WTC11 (cell line): ENCODE measurements around the gene KRTAP20-2. TPM values are rescaled to one million over a fixed set of nuclear protein-coding genes. Genes with fewer than 3 reads are reported as not detected.

ENCODE experiments used
- ATAC-seq: fragments of 200-7000 bp; cut with Tn5 transposase; 2 replicates; pipeline ENCODE4 v1.10.0; 2021; ENCODE audit warnings: mild to moderate bottlenecking, moderate library complexity
- CTCF ChIA-PET: fragments of 300-600 bp; sonication (Branson Sonifier 250); formaldehyde crosslinking; loops from one replicate; lab custom pipeline; 2021; ENCODE audit warnings: antibody characterized with exemption; lab: Charles Lee
- POLR2A ChIA-PET: fragments of 350-600 bp; sonication (Branson Sonifier 250); formaldehyde crosslinking; loops from one replicate; lab custom pipeline; 2021; ENCODE audit warnings: antibody characterized with exemption; lab: Charles Lee
- DNase-seq: peaks from one replicate; pipeline ENCODE4 v3.0.0; 2021; ENCODE audit warnings: low spot score
- H3K27ac Mint-ChIP-seq: 2 replicates; pipeline ENCODE4 v1.8.0; 2021; ENCODE audit warnings: mixed read lengths
- H3K27me3 Mint-ChIP-seq: 2 replicates; pipeline ENCODE4 v1.8.0; 2021; ENCODE audit warnings: low read depth, mild to moderate bottlenecking, moderate library complexity, mixed read lengths
- H3K36me3 Mint-ChIP-seq: 2 replicates; pipeline ENCODE4 v1.8.0; 2021; ENCODE audit warnings: mixed read lengths
- H3K4me1 Mint-ChIP-seq: 2 replicates; pipeline ENCODE4 v1.8.0; 2022; ENCODE audit warnings: mixed read lengths
- H3K4me3 Mint-ChIP-seq: 2 replicates; pipeline ENCODE4 v1.8.0; 2021; ENCODE audit warnings: mild to moderate bottlenecking, moderate library complexity, mixed read lengths
- H3K9me3 Mint-ChIP-seq: 2 replicates; pipeline ENCODE4 v1.8.0; 2021; ENCODE audit warnings: mixed read lengths
- AFF4 ChIP-seq: sonication (generic); formaldehyde crosslinking; IDR thresholded peaks from 2 replicates; pipeline ENCODE4 v1.8.1; 2023; ENCODE audit warnings: mild to moderate bottlenecking, missing genetic modification reagents, borderline replicate concordance
- ATF1 ChIP-seq: sonication (generic); formaldehyde crosslinking; IDR thresholded peaks from 2 replicates; pipeline ENCODE4 v1.8.1; 2023; ENCODE audit warnings: mild to moderate bottlenecking, moderate library complexity, missing genetic modification reagents
- CREM ChIP-seq: sonication (generic); formaldehyde crosslinking; IDR thresholded peaks from 2 replicates; pipeline ENCODE4 v1.8.1; 2022; ENCODE audit warnings: mild to moderate bottlenecking, missing genetic modification reagents, moderate library complexity
- EMX1 ChIP-seq: fragments of 250-450 bp; sonication (Bioruptor Pico); IDR thresholded peaks from 2 replicates; pipeline ENCODE4 v1.8.0; 2021; ENCODE audit warnings: mild to moderate bottlenecking
- ESRRA ChIP-seq: sonication (generic); formaldehyde crosslinking; IDR thresholded peaks from 2 replicates; pipeline ENCODE4 v1.8.1; 2022; ENCODE audit warnings: mild to moderate bottlenecking, missing genetic modification reagents, borderline replicate concordance
- GRHL2 ChIP-seq: fragments of 250-450 bp; sonication (Bioruptor Pico); IDR thresholded peaks from 2 replicates; pipeline ENCODE4 v1.8.0; 2022; ENCODE audit warnings: mild to moderate bottlenecking, moderate library complexity; ENCODE audit not compliant: insufficient replicate concordance, severe bottlenecking
- HMGA2 ChIP-seq: fragments of 250-450 bp; sonication (Bioruptor Pico); IDR thresholded peaks from 2 replicates; pipeline ENCODE4 v1.4.0; 2021; ENCODE audit warnings: mild to moderate bottlenecking, moderate library complexity
- JAZF1 ChIP-seq: fragments of 250-450 bp; sonication (Bioruptor Pico); IDR thresholded peaks from 2 replicates; pipeline ENCODE4 v1.9.0; 2021; ENCODE audit warnings: moderate library complexity, mild to moderate bottlenecking, inconsistent platforms
- KAT7 ChIP-seq: sonication (generic); formaldehyde crosslinking; IDR thresholded peaks from 2 replicates; pipeline ENCODE4 v1.8.1; 2023; ENCODE audit warnings: missing genetic modification reagents, mild to moderate bottlenecking, borderline replicate concordance
- NFE2L1 ChIP-seq: sonication (generic); formaldehyde crosslinking; IDR thresholded peaks from 2 replicates; pipeline ENCODE4 v1.8.1; 2023; ENCODE audit warnings: missing genetic modification reagents
- SMAD4 ChIP-seq: sonication (generic); formaldehyde crosslinking; IDR thresholded peaks from 2 replicates; pipeline ENCODE4 v1.8.0; 2022; ENCODE audit warnings: mild to moderate bottlenecking, missing genetic modification reagents
- SOX15 ChIP-seq: fragments of 250-450 bp; sonication (Bioruptor Pico); IDR thresholded peaks from 2 replicates; pipeline ENCODE4 v1.9.0; 2021; ENCODE audit warnings: mild to moderate bottlenecking
- USF1 ChIP-seq: sonication (generic); formaldehyde crosslinking; IDR thresholded peaks from 2 replicates; pipeline ENCODE4 v1.8.0; 2022; ENCODE audit warnings: mild to moderate bottlenecking, missing genetic modification reagents
- ZBTB21 ChIP-seq: sonication (generic); formaldehyde crosslinking; IDR thresholded peaks from 2 replicates; pipeline ENCODE4 v1.8.1; 2023; ENCODE audit warnings: mild to moderate bottlenecking, missing genetic modification reagents, borderline replicate concordance
- ZNF263 ChIP-seq: sonication (generic); formaldehyde crosslinking; IDR thresholded peaks from 2 replicates; pipeline ENCODE4 v1.8.1; 2022; ENCODE audit warnings: low read depth, mild to moderate bottlenecking, moderate library complexity, missing genetic modification reagents
- ZNF396 ChIP-seq: fragments of 250-450 bp; sonication (Bioruptor Pico); IDR thresholded peaks from 2 replicates; pipeline ENCODE4 v1.8.0; 2021; ENCODE audit warnings: mild to moderate bottlenecking, moderate library complexity, borderline replicate concordance
- total RNA-seq: library from RNA; stranded (reverse); gene quantifications from 3 replicates; pipeline ENCODE4 v1.2.3, GENCODE V29; 2021
- TF ChIP-seq, protein P1 (sequence below): sonication (generic); formaldehyde crosslinking; conservative IDR thresholded peaks from 2 replicates; pipeline ENCODE4 v1.8.1; 2022; ENCODE audit warnings: mild to moderate bottlenecking, missing genetic modification reagents
- TF ChIP-seq, protein P2 (sequence below): fragments of 250-450 bp; sonication (Bioruptor Pico); IDR thresholded peaks from 2 replicates; pipeline ENCODE4 v1.9.0; 2021; ENCODE audit warnings: mild to moderate bottlenecking
- TF ChIP-seq, protein P3 (sequence below): sonication (generic); formaldehyde crosslinking; IDR thresholded peaks from 2 replicates; pipeline ENCODE4 v1.8.0; 2022; ENCODE audit warnings: missing genetic modification reagents
- TF ChIP-seq, protein P4 (sequence below): sonication (generic); formaldehyde crosslinking; IDR thresholded peaks from 2 replicates; pipeline ENCODE4 v1.8.1; 2022; ENCODE audit warnings: low read depth, missing genetic modification reagents, borderline replicate concordance

Gene KRTAP20-2
- total RNA-seq, 1 experiment from 2014 or later: not detected

GRCh38 chr21:30674312-30674711, 39.3 kb downstream of the KRTAP20-2 start:
- Mint-ChIP-seq H3K4me1 (no peaks in the 10 kb centered on the region), H3K27ac (no peak overlapping the region), H3K27me3 (no peaks in the 10 kb centered on the region), H3K9me3 (peaks cover 28% of the 10 kb centered on the region)
- POLR2A ChIA-PET: no interaction called here
- TF ChIP-seq AFF4 (CRISPR knock-in tag): no peak
- TF ChIP-seq ESRRA (CRISPR knock-in tag): no peak
- TF ChIP-seq JAZF1: no peak
- TF ChIP-seq USF1 (CRISPR knock-in tag): no peak
- no peak for TF ChIP-seq HMGA2 (CRISPR knock-in tag)
- no peak for TF ChIP-seq ZNF396 (CRISPR knock-in tag)
- no peak for TF ChIP-seq ZBTB21
- TF ChIP-seq KAT7 (CRISPR knock-in tag): no peak
- TF ChIP-seq, all 79 proteins: peak for 0
- no peak overlapping the region for H3K4me3 Mint-ChIP-seq
- CTCF ChIA-PET: no interaction called here
- peaks cover 5% of the 10 kb centered on the region for H3K36me3 Mint-ChIP-seq
- DNase-seq (no peak), ATAC-seq (no peak)

GRCh38 chr21:30676737-30677136, 41.7 kb downstream of the KRTAP20-2 start:
- Mint-ChIP-seq H3K27me3 (no peaks in the 10 kb centered on the region), H3K4me1 (no peaks in the 10 kb centered on the region)

GRCh38 chr21:30680586-30680985, 45.6 kb downstream of the KRTAP20-2 start:
- ChIA-PET POLR2A (no interaction called here), CTCF (no interaction called here)
- DNase-seq (no peak), ATAC-seq (no peak)
- Mint-ChIP-seq H3K27me3 (no peaks in the 10 kb centered on the region; the same call in 1 of the 2 replicates), H3K9me3 (peaks cover 3% of the 10 kb centered on the region; the same call in 1 of the 2 replicates), H3K36me3 (no peaks in the 10 kb centered on the region), H3K4me3 (no peak overlapping the region), H3K27ac (no peak overlapping the region), H3K4me1 (no peaks in the 10 kb centered on the region)
- TF ChIP-seq SMAD4 (CRISPR knock-in tag) (no peak), EMX1 (CRISPR knock-in tag) (no peak), CREM (CRISPR knock-in tag) (no peak), ZBTB21 (no peak), ATF1 (CRISPR knock-in tag) (no peak), SOX15 (CRISPR knock-in tag) (no peak), NFE2L1 (no peak), GRHL2 (CRISPR knock-in tag) (no peak), ZNF263 (CRISPR knock-in tag) (no peak)
- TF ChIP-seq, protein P1, sequence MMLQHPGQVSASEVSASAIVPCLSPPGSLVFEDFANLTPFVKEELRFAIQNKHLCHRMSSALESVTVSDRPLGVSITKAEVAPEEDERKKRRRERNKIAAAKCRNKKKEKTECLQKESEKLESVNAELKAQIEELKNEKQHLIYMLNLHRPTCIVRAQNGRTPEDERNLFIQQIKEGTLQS (CRISPR knock-in tag): no peak
- TF ChIP-seq, protein P2, sequence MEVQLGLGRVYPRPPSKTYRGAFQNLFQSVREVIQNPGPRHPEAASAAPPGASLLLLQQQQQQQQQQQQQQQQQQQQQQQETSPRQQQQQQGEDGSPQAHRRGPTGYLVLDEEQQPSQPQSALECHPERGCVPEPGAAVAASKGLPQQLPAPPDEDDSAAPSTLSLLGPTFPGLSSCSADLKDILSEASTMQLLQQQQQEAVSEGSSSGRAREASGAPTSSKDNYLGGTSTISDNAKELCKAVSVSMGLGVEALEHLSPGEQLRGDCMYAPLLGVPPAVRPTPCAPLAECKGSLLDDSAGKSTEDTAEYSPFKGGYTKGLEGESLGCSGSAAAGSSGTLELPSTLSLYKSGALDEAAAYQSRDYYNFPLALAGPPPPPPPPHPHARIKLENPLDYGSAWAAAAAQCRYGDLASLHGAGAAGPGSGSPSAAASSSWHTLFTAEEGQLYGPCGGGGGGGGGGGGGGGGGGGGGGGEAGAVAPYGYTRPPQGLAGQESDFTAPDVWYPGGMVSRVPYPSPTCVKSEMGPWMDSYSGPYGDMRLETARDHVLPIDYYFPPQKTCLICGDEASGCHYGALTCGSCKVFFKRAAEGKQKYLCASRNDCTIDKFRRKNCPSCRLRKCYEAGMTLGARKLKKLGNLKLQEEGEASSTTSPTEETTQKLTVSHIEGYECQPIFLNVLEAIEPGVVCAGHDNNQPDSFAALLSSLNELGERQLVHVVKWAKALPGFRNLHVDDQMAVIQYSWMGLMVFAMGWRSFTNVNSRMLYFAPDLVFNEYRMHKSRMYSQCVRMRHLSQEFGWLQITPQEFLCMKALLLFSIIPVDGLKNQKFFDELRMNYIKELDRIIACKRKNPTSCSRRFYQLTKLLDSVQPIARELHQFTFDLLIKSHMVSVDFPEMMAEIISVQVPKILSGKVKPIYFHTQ: no peak
- TF ChIP-seq, protein P3, sequence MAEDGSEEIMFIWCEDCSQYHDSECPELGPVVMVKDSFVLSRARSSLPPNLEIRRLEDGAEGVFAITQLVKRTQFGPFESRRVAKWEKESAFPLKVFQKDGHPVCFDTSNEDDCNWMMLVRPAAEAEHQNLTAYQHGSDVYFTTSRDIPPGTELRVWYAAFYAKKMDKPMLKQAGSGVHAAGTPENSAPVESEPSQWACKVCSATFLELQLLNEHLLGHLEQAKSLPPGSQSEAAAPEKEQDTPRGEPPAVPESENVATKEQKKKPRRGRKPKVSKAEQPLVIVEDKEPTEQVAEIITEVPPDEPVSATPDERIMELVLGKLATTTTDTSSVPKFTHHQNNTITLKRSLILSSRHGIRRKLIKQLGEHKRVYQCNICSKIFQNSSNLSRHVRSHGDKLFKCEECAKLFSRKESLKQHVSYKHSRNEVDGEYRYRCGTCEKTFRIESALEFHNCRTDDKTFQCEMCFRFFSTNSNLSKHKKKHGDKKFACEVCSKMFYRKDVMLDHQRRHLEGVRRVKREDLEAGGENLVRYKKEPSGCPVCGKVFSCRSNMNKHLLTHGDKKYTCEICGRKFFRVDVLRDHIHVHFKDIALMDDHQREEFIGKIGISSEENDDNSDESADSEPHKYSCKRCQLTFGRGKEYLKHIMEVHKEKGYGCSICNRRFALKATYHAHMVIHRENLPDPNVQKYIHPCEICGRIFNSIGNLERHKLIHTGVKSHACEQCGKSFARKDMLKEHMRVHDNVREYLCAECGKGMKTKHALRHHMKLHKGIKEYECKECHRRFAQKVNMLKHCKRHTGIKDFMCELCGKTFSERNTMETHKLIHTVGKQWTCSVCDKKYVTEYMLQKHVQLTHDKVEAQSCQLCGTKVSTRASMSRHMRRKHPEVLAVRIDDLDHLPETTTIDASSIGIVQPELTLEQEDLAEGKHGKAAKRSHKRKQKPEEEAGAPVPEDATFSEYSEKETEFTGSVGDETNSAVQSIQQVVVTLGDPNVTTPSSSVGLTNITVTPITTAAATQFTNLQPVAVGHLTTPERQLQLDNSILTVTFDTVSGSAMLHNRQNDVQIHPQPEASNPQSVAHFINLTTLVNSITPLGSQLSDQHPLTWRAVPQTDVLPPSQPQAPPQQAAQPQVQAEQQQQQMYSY (CRISPR knock-in tag): no peak

More at GRCh38 chr21:30676737-30677136, 41.7 kb downstream of the KRTAP20-2 start:
- no peak overlapping the region for H3K27ac Mint-ChIP-seq
- POLR2A ChIA-PET: no interaction called here
- H3K36me3 Mint-ChIP-seq: no peaks in the 10 kb centered on the region
- TF ChIP-seq, protein P4, sequence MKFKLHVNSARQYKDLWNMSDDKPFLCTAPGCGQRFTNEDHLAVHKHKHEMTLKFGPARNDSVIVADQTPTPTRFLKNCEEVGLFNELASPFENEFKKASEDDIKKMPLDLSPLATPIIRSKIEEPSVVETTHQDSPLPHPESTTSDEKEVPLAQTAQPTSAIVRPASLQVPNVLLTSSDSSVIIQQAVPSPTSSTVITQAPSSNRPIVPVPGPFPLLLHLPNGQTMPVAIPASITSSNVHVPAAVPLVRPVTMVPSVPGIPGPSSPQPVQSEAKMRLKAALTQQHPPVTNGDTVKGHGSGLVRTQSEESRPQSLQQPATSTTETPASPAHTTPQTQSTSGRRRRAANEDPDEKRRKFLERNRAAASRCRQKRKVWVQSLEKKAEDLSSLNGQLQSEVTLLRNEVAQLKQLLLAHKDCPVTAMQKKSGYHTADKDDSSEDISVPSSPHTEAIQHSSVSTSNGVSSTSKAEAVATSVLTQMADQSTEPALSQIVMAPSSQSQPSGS (CRISPR knock-in tag): no peak
- TF ChIP-seq, all 79 proteins: peak for 0
- Mint-ChIP-seq H3K9me3 (peaks cover 4% of the 10 kb centered on the region), H3K4me3 (no peak overlapping the region)
- DNase-seq (no peak), ATAC-seq (no peak)
- CTCF ChIA-PET: interaction anchor here (0.6 kb wide), 1 partner anchor 494 kb away, joined by 8 read pairs; no protein-coding TSS in a partner anchor
